Mammary epithelial cell (primary cell): ENCODE data around the gene CTAGE15.
"Not testable (repeated sequence)": the region's sequence is repeated elsewhere in the genome, so short reads cannot be mapped to it uniquely, and the experiment has no call there.

Experiments
- EZH2 ChIP-seq: IDR thresholded peaks from 2 replicates; pipeline ENCODE4 v1.6.1; 2012; ENCODE audit warnings: low read length, inconsistent platforms, borderline replicate concordance
- TF ChIP-seq, protein P1 (sequence below), 2 donors: IDR thresholded peaks in 1 of 2; conservative IDR thresholded peaks in 1 of 2; 2 replicates each; pipeline ENCODE4 v1.5.1; 2011 to 2012; ENCODE audit warnings: inconsistent platforms in 2 of 2, low read length in 2 of 2, mild to moderate bottlenecking in 2 of 2, control low read depth in 1 of 2, low read depth in 1 of 2; ENCODE audit not compliant: insufficient read depth in 1 of 2; ENCODE audit errors: extremely low read depth in 1 of 2

GRCh38 chr7:143620646-143621045, 49.0 kb downstream of the CTAGE15 start, which contains the start of gene TCAF2:
- not testable (repeated sequence) for TF ChIP-seq EZH2
- TF ChIP-seq, protein P1, sequence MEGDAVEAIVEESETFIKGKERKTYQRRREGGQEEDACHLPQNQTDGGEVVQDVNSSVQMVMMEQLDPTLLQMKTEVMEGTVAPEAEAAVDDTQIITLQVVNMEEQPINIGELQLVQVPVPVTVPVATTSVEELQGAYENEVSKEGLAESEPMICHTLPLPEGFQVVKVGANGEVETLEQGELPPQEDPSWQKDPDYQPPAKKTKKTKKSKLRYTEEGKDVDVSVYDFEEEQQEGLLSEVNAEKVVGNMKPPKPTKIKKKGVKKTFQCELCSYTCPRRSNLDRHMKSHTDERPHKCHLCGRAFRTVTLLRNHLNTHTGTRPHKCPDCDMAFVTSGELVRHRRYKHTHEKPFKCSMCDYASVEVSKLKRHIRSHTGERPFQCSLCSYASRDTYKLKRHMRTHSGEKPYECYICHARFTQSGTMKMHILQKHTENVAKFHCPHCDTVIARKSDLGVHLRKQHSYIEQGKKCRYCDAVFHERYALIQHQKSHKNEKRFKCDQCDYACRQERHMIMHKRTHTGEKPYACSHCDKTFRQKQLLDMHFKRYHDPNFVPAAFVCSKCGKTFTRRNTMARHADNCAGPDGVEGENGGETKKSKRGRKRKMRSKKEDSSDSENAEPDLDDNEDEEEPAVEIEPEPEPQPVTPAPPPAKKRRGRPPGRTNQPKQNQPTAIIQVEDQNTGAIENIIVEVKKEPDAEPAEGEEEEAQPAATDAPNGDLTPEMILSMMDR (conservative IDR thresholded peaks at IDR 0.05 in 1 of 2, IDR thresholded peaks at IDR 0.05 in 1 of 2; ENCODE audit: extremely low read depth in 1 of 2, insufficient read depth in 1 of 2, low read depth in 1 of 2, low read length in 2 of 2) = not testable (repeated sequence)
